GM12864 (cell line): ENCODE measurements around the gene DGCR8.
A peak's percentile ranks its signal among the peaks of the same experiment; 100 is the strongest.

ENCODE experiments used
- DNase-seq: peaks from one replicate; pipeline ENCODE4 v3.0.0-alpha.2; 2011; ENCODE audit warnings: low read depth
- H3K4me3 ChIP-seq: 2 replicates; pipeline ENCODE4 v1.5.1; 2011; ENCODE audit warnings: mild to moderate bottlenecking, low read depth, low read length, control low read depth
- TF ChIP-seq, protein P1 (sequence below): IDR thresholded peaks from 2 replicates; pipeline ENCODE4 v1.5.1; 2011; ENCODE audit warnings: low read depth, mild to moderate bottlenecking, moderate library complexity, low read length, control low read depth, inconsistent platforms; ENCODE audit errors: missing control alignments

DGCR8 gene

DNA sequence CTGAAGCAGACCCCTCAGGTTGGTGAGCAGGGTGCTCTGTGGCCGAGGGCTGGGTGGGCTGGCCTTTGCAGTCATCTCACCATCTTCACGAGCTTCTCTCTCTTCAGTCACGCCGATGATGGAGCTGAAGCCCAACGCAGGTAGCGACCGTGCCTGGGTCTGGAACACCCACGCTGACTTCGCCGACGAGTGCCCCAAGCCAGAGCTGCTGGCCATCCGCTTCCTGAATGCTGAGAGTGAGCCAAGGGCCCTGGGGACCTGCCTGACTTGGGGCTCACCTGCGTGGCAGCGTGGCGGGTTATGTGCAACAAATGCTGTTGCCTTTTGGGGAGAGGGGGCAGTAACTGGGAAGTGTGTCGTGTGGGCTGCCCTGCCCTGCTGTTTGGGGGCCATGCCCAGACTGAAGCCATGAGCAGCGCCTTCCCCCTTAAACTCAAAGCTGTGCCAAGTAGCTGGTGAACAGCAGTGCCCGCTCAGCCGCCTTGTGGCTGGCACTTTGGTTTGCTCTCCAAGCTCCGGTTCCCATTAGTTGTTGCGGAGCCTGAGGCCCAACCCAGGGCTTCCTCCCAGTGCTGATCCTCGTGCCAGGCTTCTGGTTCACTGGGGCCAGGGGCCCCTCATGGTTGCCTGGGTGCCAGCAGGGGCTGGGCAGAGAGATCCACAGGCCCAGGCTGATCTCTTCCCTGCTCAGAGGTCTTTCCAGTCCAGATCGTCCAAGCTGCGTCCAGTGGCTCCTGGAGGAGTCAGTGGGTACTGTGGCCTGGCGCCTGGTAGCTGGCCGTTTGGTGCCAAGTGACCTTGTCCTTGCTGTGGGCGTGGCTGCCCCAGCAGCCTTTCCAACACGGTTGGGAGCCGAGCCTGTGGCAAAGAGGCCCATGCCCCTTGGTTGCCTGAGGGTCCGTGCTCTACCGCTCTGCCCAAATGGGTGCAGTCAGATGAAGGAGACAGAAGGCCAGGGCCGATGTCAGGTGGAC lies 45.4 kb downstream of the DGCR8 start:
- TF ChIP-seq, protein P1, sequence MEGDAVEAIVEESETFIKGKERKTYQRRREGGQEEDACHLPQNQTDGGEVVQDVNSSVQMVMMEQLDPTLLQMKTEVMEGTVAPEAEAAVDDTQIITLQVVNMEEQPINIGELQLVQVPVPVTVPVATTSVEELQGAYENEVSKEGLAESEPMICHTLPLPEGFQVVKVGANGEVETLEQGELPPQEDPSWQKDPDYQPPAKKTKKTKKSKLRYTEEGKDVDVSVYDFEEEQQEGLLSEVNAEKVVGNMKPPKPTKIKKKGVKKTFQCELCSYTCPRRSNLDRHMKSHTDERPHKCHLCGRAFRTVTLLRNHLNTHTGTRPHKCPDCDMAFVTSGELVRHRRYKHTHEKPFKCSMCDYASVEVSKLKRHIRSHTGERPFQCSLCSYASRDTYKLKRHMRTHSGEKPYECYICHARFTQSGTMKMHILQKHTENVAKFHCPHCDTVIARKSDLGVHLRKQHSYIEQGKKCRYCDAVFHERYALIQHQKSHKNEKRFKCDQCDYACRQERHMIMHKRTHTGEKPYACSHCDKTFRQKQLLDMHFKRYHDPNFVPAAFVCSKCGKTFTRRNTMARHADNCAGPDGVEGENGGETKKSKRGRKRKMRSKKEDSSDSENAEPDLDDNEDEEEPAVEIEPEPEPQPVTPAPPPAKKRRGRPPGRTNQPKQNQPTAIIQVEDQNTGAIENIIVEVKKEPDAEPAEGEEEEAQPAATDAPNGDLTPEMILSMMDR = no peak
- no peak overlapping the region for H3K4me3 ChIP-seq
- DNase-seq = no peak

DNA sequence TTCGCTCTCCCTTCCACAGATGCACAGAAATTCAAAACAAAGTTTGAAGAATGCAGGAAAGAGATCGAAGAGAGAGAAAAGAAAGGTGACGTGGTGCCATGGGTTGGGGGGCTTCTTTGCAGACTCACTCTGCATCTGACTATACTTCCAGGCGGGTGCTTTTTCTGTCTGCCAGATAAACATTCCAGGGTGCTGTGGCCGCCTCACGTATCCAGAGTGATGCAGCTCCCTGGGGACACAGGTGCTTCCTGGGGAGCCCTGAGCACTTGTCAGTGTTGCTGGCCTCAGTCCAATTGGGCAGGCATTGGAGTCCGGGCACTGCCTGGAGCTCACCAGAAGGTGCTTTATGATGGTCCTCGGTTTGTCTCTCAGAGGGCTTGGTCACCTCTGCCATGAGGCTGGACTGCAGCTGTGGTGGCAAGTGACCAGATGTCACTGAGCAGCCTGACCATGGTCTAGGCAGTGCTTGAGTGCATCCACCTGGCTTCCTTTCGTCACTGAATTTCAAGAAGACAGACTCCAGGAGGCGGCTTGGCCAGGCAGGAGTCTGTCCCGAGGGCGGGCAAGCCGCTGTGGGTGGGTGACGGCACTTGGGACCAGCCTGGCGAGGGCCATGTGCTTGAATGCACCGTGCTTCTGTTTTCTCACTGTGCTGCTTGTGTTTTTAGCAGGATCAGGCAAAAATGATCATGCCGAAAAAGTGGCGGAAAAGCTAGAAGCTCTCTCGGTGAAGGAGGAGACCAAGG lies 46.4 kb downstream of the DGCR8 start:
- TF ChIP-seq, protein P1 = no peak
- DNase-seq = no peak
- H3K4me3 ChIP-seq = no peak overlapping the region

DNA sequence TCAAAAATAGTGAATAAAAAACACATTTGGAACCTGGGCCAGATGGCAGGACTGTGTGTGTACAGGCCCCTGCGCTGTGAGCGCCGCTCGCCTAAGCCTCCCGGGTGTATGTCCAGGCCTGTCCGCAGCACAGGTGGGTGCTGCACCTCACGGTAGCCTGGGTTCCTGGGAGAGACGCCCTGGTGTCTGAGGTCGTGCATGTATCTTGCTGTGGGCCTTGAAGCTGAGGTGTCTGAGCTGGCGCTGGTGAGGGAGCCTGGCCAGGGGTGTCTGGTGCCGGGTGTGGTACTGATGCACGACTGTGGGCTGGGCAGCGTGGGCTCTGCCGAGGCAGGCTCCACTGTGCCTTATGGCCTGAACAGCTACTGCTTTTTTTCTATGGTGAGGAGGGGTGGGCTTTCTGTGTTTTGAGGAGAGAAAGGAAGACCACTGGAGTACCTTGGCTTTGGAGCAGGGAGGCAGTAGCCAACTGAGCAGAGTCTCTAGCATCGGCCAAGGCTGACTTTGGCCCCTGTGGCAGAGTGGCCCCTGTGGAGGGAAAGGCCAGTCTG lies 47.4 kb downstream of the DGCR8 start:
- DNase-seq = no peak
- H3K4me3 ChIP-seq = no peak overlapping the region
- TF ChIP-seq, protein P1 = no peak

DNA sequence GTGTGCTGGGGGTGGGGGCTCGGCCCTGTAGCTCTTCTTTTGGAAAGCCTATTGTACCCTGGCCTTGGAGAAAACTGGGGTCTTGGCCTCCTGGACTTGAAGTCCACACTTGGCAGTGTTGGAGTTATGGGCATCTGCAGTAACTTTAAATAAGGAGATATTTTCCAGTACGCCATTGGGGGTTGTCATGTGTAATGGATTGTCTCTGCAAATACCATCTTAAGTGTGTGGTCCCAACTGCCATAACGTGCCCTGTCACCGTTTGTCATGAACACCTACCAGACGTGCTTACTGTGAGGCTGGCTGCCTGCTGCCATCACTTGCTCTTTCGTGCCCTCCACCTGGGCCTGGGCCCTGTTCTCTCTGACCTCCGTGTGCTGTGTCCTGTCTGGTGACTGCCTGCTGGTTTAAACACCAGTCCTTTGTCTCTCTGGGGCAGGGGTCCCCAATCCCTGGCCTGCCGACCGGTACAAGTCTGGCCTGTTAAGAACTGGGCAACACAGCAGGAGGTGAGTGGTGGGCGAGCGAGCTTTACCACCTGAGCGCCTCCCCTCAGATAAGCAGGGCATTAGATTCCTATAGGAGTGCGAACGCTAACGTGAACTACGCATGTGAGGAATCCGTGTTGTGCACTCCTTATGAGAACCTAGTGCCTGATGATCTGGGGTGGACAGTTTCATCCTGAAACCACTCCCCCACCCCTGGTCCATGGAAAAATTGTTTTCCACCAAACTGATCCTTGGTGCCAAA lies 48.0 kb downstream of the DGCR8 start:
- H3K4me3 ChIP-seq = no peak overlapping the region
- TF ChIP-seq, protein P1 = no peak
- no peak for DNase-seq

DNA sequence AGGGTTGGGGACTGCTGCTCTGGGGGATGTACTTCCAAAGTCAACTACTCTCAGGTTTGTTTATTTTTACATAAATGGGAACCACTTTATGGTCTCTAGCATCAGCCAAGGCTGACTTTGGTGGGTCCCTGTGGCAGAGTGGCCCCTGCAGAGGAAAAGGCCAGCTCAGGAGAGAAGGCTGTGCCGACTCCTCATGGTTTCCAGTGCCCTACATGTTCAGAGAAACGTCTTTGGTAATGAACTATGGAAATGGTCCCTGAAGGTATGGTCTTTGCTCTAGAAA lies 48.5 kb downstream of the DGCR8 start:
- H3K4me3 ChIP-seq = no peak overlapping the region
- TF ChIP-seq, protein P1 = no peak
- no peak for DNase-seq

DNA sequence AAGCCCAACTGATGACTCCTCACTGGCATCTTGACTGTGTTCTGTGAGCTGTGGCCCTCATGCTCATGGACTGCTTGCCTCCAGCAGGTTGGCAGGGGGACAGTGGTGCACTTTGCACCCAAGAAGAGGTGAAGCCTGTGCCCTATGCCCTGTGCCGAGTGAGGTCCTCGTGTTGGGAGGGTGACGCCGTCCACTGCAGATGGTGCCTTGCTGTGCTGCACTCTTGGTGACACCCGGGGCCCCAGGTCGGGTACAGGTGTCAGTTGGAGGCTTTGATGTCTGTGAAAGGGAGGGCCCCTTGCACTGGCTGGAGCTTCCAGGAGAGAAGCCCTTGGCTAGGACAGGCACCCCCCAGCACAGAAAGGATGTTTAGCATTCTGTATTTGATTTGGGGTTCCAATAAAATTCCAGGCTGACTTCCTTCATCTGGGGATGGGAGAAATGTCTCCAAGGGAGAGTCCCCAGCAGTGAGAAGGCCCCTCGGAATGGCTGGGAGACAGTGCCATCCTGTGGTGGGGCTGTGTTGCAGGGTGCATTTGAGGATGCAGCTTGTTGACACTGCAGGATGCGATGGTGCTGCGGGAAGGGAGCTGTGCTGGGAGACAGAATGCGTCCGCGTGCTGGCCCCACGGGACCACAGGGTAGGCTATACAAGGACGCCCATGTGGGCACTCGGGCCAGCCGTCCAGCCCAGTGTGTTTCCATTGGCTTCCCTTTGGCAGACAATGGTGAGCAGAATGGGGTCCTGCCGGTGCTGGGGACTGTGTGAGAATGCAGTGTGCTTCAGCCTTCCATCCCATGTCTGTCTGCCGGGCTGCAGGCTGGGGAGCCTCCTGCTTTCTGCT lies 49.1 kb downstream of the DGCR8 start:
- no peak overlapping the region for H3K4me3 ChIP-seq
- TF ChIP-seq, protein P1 = peak; percentile 61
- DNase-seq = no peak
